Activated T-helper 17 cell treated with anti-CD3 and anti-CD28 coated beads, Interleukin-2, amount 50 U/mL, for 72 hours (primary cell): ENCODE measurements around the gene EIF4EBP2. TPM values are rescaled to one million over a fixed set of nuclear protein-coding genes. Genes with fewer than 3 reads are reported as not detected.

ENCODE experiments used
- ATAC-seq: fragments of 150-1000 bp; cut with Tn5 transposase; replicated peaks from 2 replicates; pipeline ENCODE4 v1.10.0; 2021; ENCODE audit warnings: mild to moderate bottlenecking, moderate library complexity
- H3K27ac Mint-ChIP-seq: one replicate; pipeline ENCODE4 v1.8.0; 2022; ENCODE audit warnings: mixed read lengths
- H3K27me3 Mint-ChIP-seq: one replicate; pipeline ENCODE4 v1.8.0; 2022; ENCODE audit warnings: mixed read lengths
- H3K36me3 Mint-ChIP-seq: one replicate; pipeline ENCODE4 v1.8.0; 2022; ENCODE audit warnings: low read depth, mild to moderate bottlenecking, mixed read lengths
- H3K4me1 Mint-ChIP-seq: one replicate; pipeline ENCODE4 v1.8.0; 2022; ENCODE audit warnings: mixed read lengths
- H3K4me3 Mint-ChIP-seq: one replicate; pipeline ENCODE4 v1.8.0; 2022; ENCODE audit warnings: mild to moderate bottlenecking, mixed read lengths
- H3K9me3 Mint-ChIP-seq: one replicate; pipeline ENCODE4 v1.8.0; 2022; ENCODE audit warnings: mixed read lengths
- total RNA-seq, 2 donors: library from RNA; stranded (reverse); gene quantifications; one replicate each; pipeline ENCODE4 v1.2.3, GENCODE V29; 2022

The EIF4EBP2 gene
- total RNA-seq, 2 donors from 2014 or later = 16.1 to 29.0 TPM

- Mint-ChIP-seq H3K36me3 (no peaks in the 10 kb centered on the region), H3K4me1 (peaks cover 3% of the 10 kb centered on the region), H3K4me3 (no peak overlapping the region), H3K9me3 (no peaks in the 10 kb centered on the region), H3K27ac (no peak overlapping the region), H3K27me3 (no peaks in the 10 kb centered on the region)
- ATAC-seq = no peak
These were observed 34.4 kb upstream of the EIF4EBP2 start for GRCh38 chr10:70369498-70370018.

GRCh38 chr10:70370766-70371165 is 33.2 kb upstream of the EIF4EBP2 start:
- Mint-ChIP-seq H3K27ac (no peak overlapping the region), H3K9me3 (no peaks in the 10 kb centered on the region), H3K27me3 (no peaks in the 10 kb centered on the region), H3K4me3 (no peak overlapping the region), H3K36me3 (no peaks in the 10 kb centered on the region), H3K4me1 (no peaks in the 10 kb centered on the region)
- ATAC-seq = no peak

- ATAC-seq = no peak
- Mint-ChIP-seq H3K4me3 (no peak overlapping the region), H3K27ac (no peak overlapping the region), H3K9me3 (no peaks in the 10 kb centered on the region), H3K36me3 (no peaks in the 10 kb centered on the region), H3K4me1 (peaks cover under 1% of the 10 kb centered on the region), H3K27me3 (no peaks in the 10 kb centered on the region)
These were observed 32.1 kb upstream of the EIF4EBP2 start for GRCh38 chr10:70371846-70372245.

GRCh38 chr10:70374775-70375614 is 28.9 kb upstream of the EIF4EBP2 start:
- Mint-ChIP-seq H3K27ac (no peak overlapping the region), H3K27me3 (no peaks in the 10 kb centered on the region), H3K9me3 (peaks cover 3% of the 10 kb centered on the region), H3K36me3 (no peaks in the 10 kb centered on the region), H3K4me1 (peaks cover 5% of the 10 kb centered on the region), H3K4me3 (no peak overlapping the region)
- ATAC-seq = no peak

GRCh38 chr10:70376436-70377378 is 27.2 kb upstream of the EIF4EBP2 start:
- no peaks in the 10 kb centered on the region for H3K36me3 Mint-ChIP-seq
- H3K4me1 Mint-ChIP-seq = peaks cover 5% of the 10 kb centered on the region
- no peak for ATAC-seq
- H3K27me3 Mint-ChIP-seq = no peaks in the 10 kb centered on the region
- H3K4me3 Mint-ChIP-seq = no peak overlapping the region
- no peak overlapping the region for H3K27ac Mint-ChIP-seq
- peaks cover 3% of the 10 kb centered on the region for H3K9me3 Mint-ChIP-seq

- Mint-ChIP-seq H3K27me3 (no peaks in the 10 kb centered on the region), H3K4me1 (peaks cover 5% of the 10 kb centered on the region), H3K9me3 (peaks cover 3% of the 10 kb centered on the region), H3K36me3 (no peaks in the 10 kb centered on the region), H3K27ac (no peak overlapping the region), H3K4me3 (no peak overlapping the region)
- no peak for ATAC-seq
These were observed 25.8 kb upstream of the EIF4EBP2 start for GRCh38 chr10:70378122-70378521.

GRCh38 chr10:70379581-70380176 is 24.3 kb upstream of the EIF4EBP2 start:
- no peak for ATAC-seq
- H3K4me3 Mint-ChIP-seq = no peak overlapping the region
- H3K27ac Mint-ChIP-seq = no peak overlapping the region
- H3K27me3 Mint-ChIP-seq = no peaks in the 10 kb centered on the region
- no peaks in the 10 kb centered on the region for H3K36me3 Mint-ChIP-seq
- peaks cover 5% of the 10 kb centered on the region for H3K4me1 Mint-ChIP-seq
- peaks cover 3% of the 10 kb centered on the region for H3K9me3 Mint-ChIP-seq

GRCh38 chr10:70380350-70381135 is 23.4 kb upstream of the EIF4EBP2 start:
- Mint-ChIP-seq H3K27me3 (no peaks in the 10 kb centered on the region), H3K4me1 (peaks cover 5% of the 10 kb centered on the region), H3K9me3 (peaks cover 3% of the 10 kb centered on the region), H3K4me3 (peak overlapping the region; percentile 84), H3K36me3 (no peaks in the 10 kb centered on the region), H3K27ac (no peak overlapping the region)
- no peak for ATAC-seq

GRCh38 chr10:70381471-70382421 is 22.2 kb upstream of the EIF4EBP2 start:
- H3K4me3 Mint-ChIP-seq = peak overlapping the region; percentile 84
- H3K27ac Mint-ChIP-seq = no peak overlapping the region
- H3K9me3 Mint-ChIP-seq = peaks cover 3% of the 10 kb centered on the region
- H3K36me3 Mint-ChIP-seq = no peaks in the 10 kb centered on the region
- H3K27me3 Mint-ChIP-seq = no peaks in the 10 kb centered on the region
- ATAC-seq = peak; percentile 47
- H3K4me1 Mint-ChIP-seq = peaks cover 5% of the 10 kb centered on the region

- H3K36me3 Mint-ChIP-seq = no peaks in the 10 kb centered on the region
- H3K27me3 Mint-ChIP-seq = peaks cover 7% of the 10 kb centered on the region
- no peaks in the 10 kb centered on the region for H3K4me1 Mint-ChIP-seq
- H3K9me3 Mint-ChIP-seq = no peaks in the 10 kb centered on the region
- no peak overlapping the region for H3K27ac Mint-ChIP-seq
- ATAC-seq = no peak
- no peak overlapping the region for H3K4me3 Mint-ChIP-seq
These were observed 12.3 kb upstream of the EIF4EBP2 start for GRCh38 chr10:70391654-70392053.

- Mint-ChIP-seq H3K4me1 (no peaks in the 10 kb centered on the region), H3K36me3 (no peaks in the 10 kb centered on the region), H3K4me3 (no peak overlapping the region), H3K9me3 (no peaks in the 10 kb centered on the region), H3K27me3 (peaks cover 7% of the 10 kb centered on the region), H3K27ac (no peak overlapping the region)
- no peak for ATAC-seq
These were observed 7.8 kb upstream of the EIF4EBP2 start for GRCh38 chr10:70396140-70396539.

- H3K36me3 Mint-ChIP-seq = no peaks in the 10 kb centered on the region
- no peaks in the 10 kb centered on the region for H3K27me3 Mint-ChIP-seq
- H3K27ac Mint-ChIP-seq = no peak overlapping the region
- H3K9me3 Mint-ChIP-seq = no peaks in the 10 kb centered on the region
- H3K4me3 Mint-ChIP-seq = no peak overlapping the region
- ATAC-seq = no peak
- peaks cover 11% of the 10 kb centered on the region for H3K4me1 Mint-ChIP-seq
These were observed 4.8 kb upstream of the EIF4EBP2 start for GRCh38 chr10:70399177-70399576.
